Liver (tissue), 9 donors: Measurements from ENCODE around the gene DUOXA2. TPM values are rescaled to one million over a fixed set of nuclear protein-coding genes. Genes with fewer than 3 reads are reported as not detected.

ENCODE experiments used
- DNase-seq: peaks from one replicate; pipeline ENCODE4 v3.0.0-alpha.2; 2017; ENCODE audit warnings: low spot score
- H3K27ac ChIP-seq, 2 donors: one replicate each; pipeline ENCODE4 v1.7.0; 2013; ENCODE audit warnings: inconsistent platforms in 2 of 2, low read length in 2 of 2, control low read depth in 1 of 2, low read depth in 1 of 2, mild to moderate bottlenecking in 1 of 2
- H3K27me3 ChIP-seq, 4 donors: one replicate each; pipeline versions ENCODE4 v1.6.1 to v1.7.0; 2013; ENCODE audit warnings: low read length in 3 of 4, inconsistent platforms in 1 of 4, mild to moderate bottlenecking in 1 of 4, moderate library complexity in 1 of 4; ENCODE audit not compliant: control insufficient read depth in 4 of 4, insufficient read depth in 4 of 4
- H3K36me3 ChIP-seq, 4 donors: one replicate each; pipeline versions ENCODE4 v1.6.1 to v1.7.0; 2013; ENCODE audit warnings: low read length in 3 of 4, mild to moderate bottlenecking in 3 of 4, low read depth in 1 of 4, moderate library complexity in 1 of 4; ENCODE audit not compliant: control insufficient read depth in 4 of 4, insufficient read depth in 3 of 4
- H3K4me1 ChIP-seq, 4 donors: one replicate each; pipeline versions ENCODE4 v1.6.1 to v1.7.0; 2013; ENCODE audit warnings: low read length in 3 of 4, mild to moderate bottlenecking in 3 of 4, moderate library complexity in 1 of 4; ENCODE audit not compliant: control insufficient read depth in 4 of 4, insufficient read depth in 4 of 4
- H3K4me3 ChIP-seq, 3 donors: one replicate each; pipeline versions ENCODE4 v1.6.1 to v1.7.0; 2013; ENCODE audit warnings: low read length in 3 of 3, control low read depth in 1 of 3, low read depth in 1 of 3, mild to moderate bottlenecking in 1 of 3
- H3K9ac ChIP-seq, 2 donors: one replicate each; pipeline ENCODE4 v1.7.0; 2013; ENCODE audit warnings: low read length in 2 of 2, mild to moderate bottlenecking in 2 of 2, moderate library complexity in 2 of 2, control low read depth in 1 of 2, low read depth in 1 of 2
- H3K9me3 ChIP-seq, 4 donors: one replicate each; pipeline versions ENCODE4 v1.6.1 to v1.7.0; 2013; ENCODE audit warnings: low read length in 3 of 4; ENCODE audit not compliant: control insufficient read depth in 4 of 4
- EGR1 ChIP-seq, 2 donors: IDR thresholded peaks; 2 replicates each; pipeline ENCODE4 v1.6.1; 2016 to 2018; ENCODE audit warnings: antibody characterized with exemption in 2 of 2, low read depth in 2 of 2
- FOXA2 ChIP-seq: IDR thresholded peaks from 2 replicates; pipeline ENCODE4 v1.6.1; 2016; ENCODE audit warnings: antibody characterized with exemption
- GABPA ChIP-seq, 2 donors: IDR thresholded peaks in 1 of 2; conservative IDR thresholded peaks in 1 of 2; 2 replicates each; pipeline ENCODE4 v1.6.1; 2016; ENCODE audit warnings: antibody characterized with exemption in 2 of 2, mild to moderate bottlenecking in 1 of 2, moderate library complexity in 1 of 2
- HNF4A ChIP-seq, 2 donors: conservative IDR thresholded peaks; 2 replicates each; pipeline ENCODE4 v1.6.1; 2016; ENCODE audit warnings: antibody characterized with exemption in 2 of 2, mild to moderate bottlenecking in 2 of 2
- JUND ChIP-seq, 2 donors: IDR thresholded peaks; 2 replicates each; pipeline ENCODE4 v1.6.1; 2016; ENCODE audit warnings: antibody characterized with exemption in 2 of 2
- NR2F2 ChIP-seq: IDR thresholded peaks from 2 replicates; pipeline ENCODE4 v1.6.1; 2016; ENCODE audit warnings: antibody characterized with exemption
- RAD21 ChIP-seq, 2 donors: IDR thresholded peaks; 2 replicates each; pipeline ENCODE4 v1.6.1; 2016; ENCODE audit warnings: antibody characterized with exemption in 2 of 2, mild to moderate bottlenecking in 2 of 2
- RXRA ChIP-seq, 2 donors: IDR thresholded peaks; 2 replicates each; pipeline ENCODE4 v1.6.1; 2017 to 2018; ENCODE audit warnings: antibody characterized with exemption in 2 of 2, mild to moderate bottlenecking in 1 of 2
- SP1 ChIP-seq: IDR thresholded peaks from 2 replicates; pipeline ENCODE4 v1.6.1; 2018; ENCODE audit warnings: antibody characterized with exemption, mild to moderate bottlenecking
- TAF1 ChIP-seq: conservative IDR thresholded peaks from 2 replicates; pipeline ENCODE4 v1.6.1; 2016; ENCODE audit warnings: antibody characterized with exemption, mild to moderate bottlenecking
- YY1 ChIP-seq: IDR thresholded peaks from 2 replicates; pipeline ENCODE4 v1.6.1; 2016; ENCODE audit warnings: antibody characterized with exemption, mild to moderate bottlenecking
- WGBS: extraction: QIAGEN DNeasy Blood & Tissue Kit; methylation state at CpG from one replicate; pipeline ENCODE4 v1.1.7; 2013; 5-methylcytosine and 5-hydroxymethylcytosine counted together
- polyA plus RNA-seq, 2 donors: library from polyadenylated mRNA; stranded (reverse) in 1 of 2; unstranded in 1 of 2; fragments of 200-250 nt in 1 of 2; fragments of >200 nt in 1 of 2; fragmentation: Nextera tagmentation in 1 of 2; extraction: Ambion mirVana in 1 of 2; gene quantifications; one replicate each; pipeline versions ENCODE4 v1.2.1 to v1.2.3, GENCODE V29; 2013 to 2015
- total RNA-seq, 2 donors: library from RNA; depleted of rRNA; stranded (reverse); fragments of >200 nt; gene quantifications; one replicate each; pipeline ENCODE4 v1.2.3, GENCODE V29; 2014
- TF ChIP-seq, protein P1 (sequence below): fragments of 150-350 bp; IDR thresholded peaks from 2 replicates; pipeline ENCODE4 v1.5.1; 2017; ENCODE audit warnings: improper control_type of control experiment, low read depth, low read length; ENCODE audit not compliant: missing input control
- TF ChIP-seq, protein P2 (sequence below): IDR thresholded peaks from 2 replicates; pipeline ENCODE4 v1.6.1; 2016; ENCODE audit warnings: antibody characterized with exemption, mild to moderate bottlenecking
- donor health status: healthy.
- donor health status: healthy.
- donor health status: healthy.
- donor health status: healthy.
- donor health status: healthy.

Gene DUOXA2
- total and polyA plus RNA-seq, 4 donors = 0.07 TPM; not detected in 3

DNA sequence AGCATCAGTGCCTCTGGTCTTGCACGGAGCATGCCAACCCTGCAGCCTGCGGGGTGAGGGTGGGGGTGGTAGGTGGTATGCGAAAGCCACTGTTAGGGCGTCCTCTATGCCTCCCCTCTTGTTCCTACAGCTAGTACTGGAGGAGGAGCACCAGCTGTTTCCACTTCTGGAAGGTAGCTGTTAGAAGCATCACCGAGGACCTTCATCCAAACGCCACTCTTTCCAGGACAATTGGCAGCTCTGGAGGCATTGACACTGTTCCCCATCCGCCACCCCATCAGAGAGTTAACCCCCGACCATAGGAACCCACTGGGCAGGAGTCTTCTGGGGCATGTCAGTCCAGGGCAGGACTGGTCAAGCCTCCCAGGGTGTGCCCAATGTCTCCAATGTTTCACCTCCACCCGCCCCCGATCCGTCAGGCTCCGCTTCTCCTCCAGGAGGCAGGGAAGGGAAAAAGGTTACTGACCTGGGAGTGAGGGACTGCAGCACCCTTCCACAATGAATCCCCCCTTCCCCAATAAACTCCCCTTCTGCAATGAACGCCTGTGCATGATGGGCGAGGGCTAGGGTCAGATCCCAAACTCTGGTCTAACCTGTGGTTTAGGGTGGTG is 641 bp upstream of the DUOXA2 start:
- peaks cover 14 to 43% (median 28%) of the 10 kb centered on the region in 4 donors for H3K4me1 ChIP-seq
- no peaks in the 10 kb centered on the region for H3K9me3 ChIP-seq
- no peak for DNase-seq
- H3K27ac ChIP-seq = no peak overlapping the region
- no peaks in the 10 kb centered on the region for H3K36me3 ChIP-seq
- TF ChIP-seq, protein P1, sequence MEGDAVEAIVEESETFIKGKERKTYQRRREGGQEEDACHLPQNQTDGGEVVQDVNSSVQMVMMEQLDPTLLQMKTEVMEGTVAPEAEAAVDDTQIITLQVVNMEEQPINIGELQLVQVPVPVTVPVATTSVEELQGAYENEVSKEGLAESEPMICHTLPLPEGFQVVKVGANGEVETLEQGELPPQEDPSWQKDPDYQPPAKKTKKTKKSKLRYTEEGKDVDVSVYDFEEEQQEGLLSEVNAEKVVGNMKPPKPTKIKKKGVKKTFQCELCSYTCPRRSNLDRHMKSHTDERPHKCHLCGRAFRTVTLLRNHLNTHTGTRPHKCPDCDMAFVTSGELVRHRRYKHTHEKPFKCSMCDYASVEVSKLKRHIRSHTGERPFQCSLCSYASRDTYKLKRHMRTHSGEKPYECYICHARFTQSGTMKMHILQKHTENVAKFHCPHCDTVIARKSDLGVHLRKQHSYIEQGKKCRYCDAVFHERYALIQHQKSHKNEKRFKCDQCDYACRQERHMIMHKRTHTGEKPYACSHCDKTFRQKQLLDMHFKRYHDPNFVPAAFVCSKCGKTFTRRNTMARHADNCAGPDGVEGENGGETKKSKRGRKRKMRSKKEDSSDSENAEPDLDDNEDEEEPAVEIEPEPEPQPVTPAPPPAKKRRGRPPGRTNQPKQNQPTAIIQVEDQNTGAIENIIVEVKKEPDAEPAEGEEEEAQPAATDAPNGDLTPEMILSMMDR = no peak
- TF ChIP-seq GABPA (IDR thresholded peaks at IDR 0.05 in 1 of 2, conservative IDR thresholded peaks at IDR 0.05 in 1 of 2) = no peak
- TF ChIP-seq RXRA (IDR thresholded peaks at IDR 0.05) = no peak
- no peak for TF ChIP-seq FOXA2
- no peak for TF ChIP-seq TAF1
- TF ChIP-seq EGR1 (IDR thresholded peaks at IDR 0.05; ENCODE audit: low read depth in 2 of 2) = no peak
- TF ChIP-seq HNF4A (conservative IDR thresholded peaks at IDR 0.05) = no peak
- TF ChIP-seq SP1 = no peak
- TF ChIP-seq YY1 = no peak
- TF ChIP-seq RAD21 (IDR thresholded peaks at IDR 0.05) = no peak
- peaks cover 4 to 17% (median 8%) of the 10 kb centered on the region in 4 donors for H3K27me3 ChIP-seq
- no peak overlapping the region for H3K4me3 ChIP-seq
- 11% methylated on average over 14 of the region's 14 CpGs for WGBS
- H3K9ac ChIP-seq = no peak overlapping the region

DNA sequence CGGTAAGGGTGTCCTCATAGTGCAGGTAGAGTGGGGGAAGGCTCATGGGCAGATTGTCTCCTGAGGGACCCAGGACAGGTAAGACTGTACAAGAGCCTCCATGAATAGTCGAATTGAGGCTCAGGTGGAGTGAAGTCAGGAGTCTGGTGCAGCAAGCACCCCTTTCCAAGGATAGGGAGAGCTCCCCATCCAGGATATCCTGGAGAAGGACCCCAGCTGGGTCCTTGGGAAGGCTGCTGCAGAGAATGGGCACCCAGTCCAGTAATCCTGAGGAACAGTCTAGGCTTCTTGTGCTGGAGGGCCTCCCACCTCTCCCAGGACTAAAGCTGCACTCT is 592 bp downstream of the DUOXA2 start:
- no peaks in the 10 kb centered on the region for H3K9me3 ChIP-seq
- no peak overlapping the region for H3K4me3 ChIP-seq
- H3K27me3 ChIP-seq = peaks cover 4 to 15% (median 8%) of the 10 kb centered on the region in 4 donors
- no peak for DNase-seq
- peaks cover 14 to 43% (median 28%) of the 10 kb centered on the region in 4 donors for H3K4me1 ChIP-seq
- TF ChIP-seq RXRA (IDR thresholded peaks at IDR 0.05) (no peak), JUND (IDR thresholded peaks at IDR 0.05) (no peak), RAD21 (IDR thresholded peaks at IDR 0.05) (no peak), NR2F2 (no peak)
- TF ChIP-seq, protein P1 = no peak
- TF ChIP-seq, protein P2, sequence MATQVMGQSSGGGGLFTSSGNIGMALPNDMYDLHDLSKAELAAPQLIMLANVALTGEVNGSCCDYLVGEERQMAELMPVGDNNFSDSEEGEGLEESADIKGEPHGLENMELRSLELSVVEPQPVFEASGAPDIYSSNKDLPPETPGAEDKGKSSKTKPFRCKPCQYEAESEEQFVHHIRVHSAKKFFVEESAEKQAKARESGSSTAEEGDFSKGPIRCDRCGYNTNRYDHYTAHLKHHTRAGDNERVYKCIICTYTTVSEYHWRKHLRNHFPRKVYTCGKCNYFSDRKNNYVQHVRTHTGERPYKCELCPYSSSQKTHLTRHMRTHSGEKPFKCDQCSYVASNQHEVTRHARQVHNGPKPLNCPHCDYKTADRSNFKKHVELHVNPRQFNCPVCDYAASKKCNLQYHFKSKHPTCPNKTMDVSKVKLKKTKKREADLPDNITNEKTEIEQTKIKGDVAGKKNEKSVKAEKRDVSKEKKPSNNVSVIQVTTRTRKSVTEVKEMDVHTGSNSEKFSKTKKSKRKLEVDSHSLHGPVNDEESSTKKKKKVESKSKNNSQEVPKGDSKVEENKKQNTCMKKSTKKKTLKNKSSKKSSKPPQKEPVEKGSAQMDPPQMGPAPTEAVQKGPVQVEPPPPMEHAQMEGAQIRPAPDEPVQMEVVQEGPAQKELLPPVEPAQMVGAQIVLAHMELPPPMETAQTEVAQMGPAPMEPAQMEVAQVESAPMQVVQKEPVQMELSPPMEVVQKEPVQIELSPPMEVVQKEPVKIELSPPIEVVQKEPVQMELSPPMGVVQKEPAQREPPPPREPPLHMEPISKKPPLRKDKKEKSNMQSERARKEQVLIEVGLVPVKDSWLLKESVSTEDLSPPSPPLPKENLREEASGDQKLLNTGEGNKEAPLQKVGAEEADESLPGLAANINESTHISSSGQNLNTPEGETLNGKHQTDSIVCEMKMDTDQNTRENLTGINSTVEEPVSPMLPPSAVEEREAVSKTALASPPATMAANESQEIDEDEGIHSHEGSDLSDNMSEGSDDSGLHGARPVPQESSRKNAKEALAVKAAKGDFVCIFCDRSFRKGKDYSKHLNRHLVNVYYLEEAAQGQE = no peak
- H3K9ac ChIP-seq = no peak overlapping the region
- no peak overlapping the region for H3K27ac ChIP-seq
- no peaks in the 10 kb centered on the region for H3K36me3 ChIP-seq
- 11% methylated on average over 2 of the region's 2 CpGs for WGBS
